ENCODE results near the gene ENDOG.

DNA sequence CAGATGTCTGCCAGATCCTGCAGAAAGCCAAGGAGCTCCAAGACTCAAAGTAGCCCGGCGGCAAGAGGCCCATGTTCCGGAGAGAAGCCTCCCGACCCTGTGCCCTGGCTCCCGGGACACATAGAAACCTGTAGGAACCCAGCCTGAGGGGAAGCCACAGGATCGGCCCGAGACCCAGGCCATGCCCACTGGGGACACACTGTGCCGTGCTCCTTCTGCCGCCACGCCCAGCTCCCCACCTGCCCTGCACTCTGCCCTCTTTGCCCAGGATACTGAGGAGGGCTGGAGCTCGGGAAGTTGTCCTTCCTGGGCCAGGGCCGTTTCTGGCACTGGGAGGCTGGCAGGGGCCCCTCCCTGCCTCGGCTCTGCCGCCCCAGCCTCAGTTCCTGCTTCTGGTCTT is 10.5 kb upstream of the ENDOG start:
- TF ChIP-seq EZH2 (IDR thresholded peaks at IDR 0.05) (no peak), POLR2AphosphoS5 (IDR thresholded peaks at IDR 0.05; ENCODE audit: borderline replicate concordance, low read depth, low read length) (no peak), FOXP2 (optimal IDR thresholded peaks at IDR 0.05; ENCODE audit: control extremely low read depth, extremely low read length, insufficient read depth) (no peak)
